ENCODE results near the gene TRPC4AP.

GRCh38 chr20:35062478-35062877 lies 30.1 kb downstream of the TRPC4AP start:
- no peak for TF ChIP-seq CTCF (IDR thresholded peaks at IDR 0.05)
- TF ChIP-seq POLR2A (IDR thresholded peaks at IDR 0.05) = no peak

Data from tibial nerve (tissue), 3 donors.